Panc1 (cell line): ENCODE data around the gene THAP11. TPM values are rescaled to one million over a fixed set of nuclear protein-coding genes. Genes with fewer than 3 reads are reported as not detected.

Source experiments
- ATAC-seq: fragments of 200-7000 bp; cut with Tn5 transposase; 2 replicates; pipeline ENCODE4 v1.9.1; 2020; ENCODE audit warnings: mild to moderate bottlenecking, moderate library complexity
- BruUV-seq: library from RNA; stranded (reverse); fragments of 400-500 nt; replicated peaks from 2 replicates; lab custom pipeline; 2021; lab: Mats Ljungman, UMichigan
- CTCF ChIA-PET: fragments of 300-600 bp; sonication (Branson Sonifier 250); formaldehyde crosslinking; loops from one replicate; lab custom pipeline; 2022; ENCODE audit warnings: antibody characterized with exemption; lab: Charles Lee
- POLR2A ChIA-PET: fragments of 300-600 bp; sonication (Branson Sonifier 250); formaldehyde crosslinking; loops from one replicate; lab custom pipeline; 2022; ENCODE audit warnings: antibody characterized with exemption; lab: Charles Lee
- DNase-seq: peaks from one replicate; pipeline ENCODE4 v3.0.0-alpha.2; 2010; ENCODE audit warnings: low read depth, low spot score
- H3K27ac ChIP-seq: 2 replicates; pipeline ENCODE4 v1.5.1; 2011; ENCODE audit warnings: mild to moderate bottlenecking, low read length, inconsistent platforms
- H3K27me3 ChIP-seq: fragments of 200-500 bp; sonication (Bioruptor generic); 2 replicates; pipeline ENCODE4 v1.6.0; 2014; ENCODE audit warnings: low read length, inconsistent platforms; ENCODE audit not compliant: control insufficient read depth, insufficient read depth
- H3K36me3 ChIP-seq: fragments of 200-500 bp; sonication (Bioruptor generic); 2 replicates; pipeline ENCODE4 v1.5.1; 2014; ENCODE audit warnings: inconsistent platforms, mild to moderate bottlenecking, low read length, moderate library complexity; ENCODE audit not compliant: control insufficient read depth, insufficient read depth
- H3K4me1 ChIP-seq: 2 replicates; pipeline ENCODE4 v1.5.1; 2011; ENCODE audit warnings: inconsistent platforms, mild to moderate bottlenecking, low read length, moderate library complexity; ENCODE audit not compliant: control insufficient read depth, insufficient read depth
- H3K4me3 ChIP-seq, 2 experiments: 2 replicates each; pipeline ENCODE4 v1.5.1; 2011 to 2012; ENCODE audit warnings: low read depth in 2 of 2, low read length in 2 of 2, mild to moderate bottlenecking in 2 of 2, inconsistent platforms in 1 of 2, moderate library complexity in 1 of 2
- H3K9me3 ChIP-seq: fragments of 200-500 bp; sonication (Bioruptor generic); 2 replicates; pipeline ENCODE4 v1.5.1; 2014; ENCODE audit warnings: low read depth, mild to moderate bottlenecking, inconsistent platforms, low read length, moderate library complexity; ENCODE audit not compliant: control insufficient read depth, insufficient read depth
- POLR2AphosphoS5 ChIP-seq: IDR thresholded peaks from 2 replicates; pipeline ENCODE4 v1.6.1; 2012; ENCODE audit warnings: mild to moderate bottlenecking, low read depth, low read length, moderate library complexity
- SIN3A ChIP-seq: IDR thresholded peaks from 2 replicates; pipeline ENCODE4 v1.6.1; 2012; ENCODE audit warnings: low read depth, mild to moderate bottlenecking, low read length, moderate library complexity, borderline replicate concordance; ENCODE audit not compliant: insufficient read depth
- TCF7L2 ChIP-seq: IDR thresholded peaks from 2 replicates; pipeline ENCODE4 v1.6.1; 2011; ENCODE audit warnings: mild to moderate bottlenecking, low read depth, low read length, inconsistent platforms
- in situ Hi-C: cut with HindIII; loops from 2 replicates; pipeline ENCODE4 v1.10.0; 2016; ENCODE audit warnings: low sequenced_read_pairs, low pct_unique_long_range_greater_than_20kb
- intact Hi-C: fragments of 100-400 bp; cut with micrococcal nuclease; formaldehyde crosslinking; loops from one replicate; pipeline ENCODE4 v1.10.0; 2022; ENCODE audit not compliant: unreplicated experiment
- total RNA-seq: library from RNA; stranded (reverse); gene quantifications from one replicate; pipeline ENCODE4 v1.2.1, GENCODE V29; 2021; ENCODE audit not compliant: unreplicated experiment
- TF ChIP-seq, protein P1 (sequence below), 2 experiments: IDR thresholded peaks; 2 replicates each; pipeline ENCODE4 v1.6.1; 2011 to 2012; ENCODE audit warnings: low read depth in 2 of 2, control low read depth in 1 of 2, low read length in 1 of 2, mild to moderate bottlenecking in 1 of 2, moderate library complexity in 1 of 2; ENCODE audit not compliant: insufficient read depth in 1 of 2
- TF ChIP-seq, protein P2 (sequence below): fragments of 450-650 bp; IDR thresholded peaks from 2 replicates; pipeline ENCODE4 v1.5.1; 2017; ENCODE audit warnings: mild to moderate bottlenecking

THAP11 gene
- total RNA-seq, 1 experiment from 2014 or later: 27.3 TPM

DNA sequence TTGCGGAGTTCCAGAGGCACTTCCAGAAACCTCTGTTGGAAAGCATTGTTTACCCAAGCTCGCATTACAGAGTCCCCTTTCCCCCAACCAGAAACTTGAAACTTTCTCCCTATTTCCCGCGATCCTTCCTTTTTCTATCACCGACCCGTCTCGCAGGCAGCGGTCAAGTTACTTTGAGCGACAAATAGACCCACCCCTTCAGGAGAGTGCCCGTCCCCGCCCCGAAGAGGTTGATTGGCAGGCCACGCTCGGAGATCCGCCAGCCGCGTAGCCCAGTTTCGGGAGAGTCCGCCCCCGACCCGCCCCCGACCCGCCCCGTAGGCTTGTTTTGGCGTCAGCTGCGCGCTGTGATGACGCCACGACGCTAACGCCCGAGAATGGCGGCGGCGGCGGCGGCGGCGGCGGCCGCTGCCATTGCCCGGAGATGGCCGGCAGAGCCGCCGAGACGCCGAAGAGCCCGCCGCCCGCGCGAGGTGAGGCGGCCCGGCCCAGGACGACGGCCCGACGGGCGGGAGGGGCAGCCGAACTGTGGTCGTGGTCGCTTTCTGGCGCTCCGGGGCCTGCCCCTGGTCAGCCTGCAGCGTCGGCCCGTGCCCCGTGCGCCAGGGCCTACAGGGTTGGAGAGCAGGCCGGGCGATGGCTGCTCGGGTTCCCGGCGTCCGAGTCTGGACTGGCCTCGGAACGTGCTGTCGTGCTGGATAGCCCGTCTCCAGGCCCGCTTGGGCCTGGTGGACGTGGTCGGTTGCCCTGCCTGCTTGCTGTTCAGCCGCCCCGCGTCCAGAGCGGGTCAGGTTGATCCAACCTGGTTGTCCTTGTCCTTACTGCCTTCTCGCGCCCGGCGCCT is 51.0 kb downstream of the THAP11 start, which contains the start of gene PSKH1:
TSS of gene PSKH1 (plus strand) at position 356 of the 844 bp plus-strand sequence. CDS start 15,496 bp downstream, outside the sequence.
- no TSS peak for BruUV-seq
- in situ Hi-C loops: no loop called here
- intact Hi-C loops: no loop called here
- peak within 1 kb of the TSS; percentile 80 to 83 for H3K4me3 ChIP-seq
- peak; percentile 46 for DNase-seq
- POLR2A ChIA-PET: no interaction called here
- no peaks in the 10 kb centered on the region; the same call in 1 of the 2 replicates for H3K36me3 ChIP-seq
- H3K4me1 ChIP-seq: no peaks in the 10 kb centered on the region
- ATAC-seq: peak; percentile 99
- TF ChIP-seq, protein P1, sequence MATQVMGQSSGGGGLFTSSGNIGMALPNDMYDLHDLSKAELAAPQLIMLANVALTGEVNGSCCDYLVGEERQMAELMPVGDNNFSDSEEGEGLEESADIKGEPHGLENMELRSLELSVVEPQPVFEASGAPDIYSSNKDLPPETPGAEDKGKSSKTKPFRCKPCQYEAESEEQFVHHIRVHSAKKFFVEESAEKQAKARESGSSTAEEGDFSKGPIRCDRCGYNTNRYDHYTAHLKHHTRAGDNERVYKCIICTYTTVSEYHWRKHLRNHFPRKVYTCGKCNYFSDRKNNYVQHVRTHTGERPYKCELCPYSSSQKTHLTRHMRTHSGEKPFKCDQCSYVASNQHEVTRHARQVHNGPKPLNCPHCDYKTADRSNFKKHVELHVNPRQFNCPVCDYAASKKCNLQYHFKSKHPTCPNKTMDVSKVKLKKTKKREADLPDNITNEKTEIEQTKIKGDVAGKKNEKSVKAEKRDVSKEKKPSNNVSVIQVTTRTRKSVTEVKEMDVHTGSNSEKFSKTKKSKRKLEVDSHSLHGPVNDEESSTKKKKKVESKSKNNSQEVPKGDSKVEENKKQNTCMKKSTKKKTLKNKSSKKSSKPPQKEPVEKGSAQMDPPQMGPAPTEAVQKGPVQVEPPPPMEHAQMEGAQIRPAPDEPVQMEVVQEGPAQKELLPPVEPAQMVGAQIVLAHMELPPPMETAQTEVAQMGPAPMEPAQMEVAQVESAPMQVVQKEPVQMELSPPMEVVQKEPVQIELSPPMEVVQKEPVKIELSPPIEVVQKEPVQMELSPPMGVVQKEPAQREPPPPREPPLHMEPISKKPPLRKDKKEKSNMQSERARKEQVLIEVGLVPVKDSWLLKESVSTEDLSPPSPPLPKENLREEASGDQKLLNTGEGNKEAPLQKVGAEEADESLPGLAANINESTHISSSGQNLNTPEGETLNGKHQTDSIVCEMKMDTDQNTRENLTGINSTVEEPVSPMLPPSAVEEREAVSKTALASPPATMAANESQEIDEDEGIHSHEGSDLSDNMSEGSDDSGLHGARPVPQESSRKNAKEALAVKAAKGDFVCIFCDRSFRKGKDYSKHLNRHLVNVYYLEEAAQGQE (IDR thresholded peaks at IDR 0.05; ENCODE audit: insufficient read depth in 1 of 2, low read depth in 2 of 2, low read length in 1 of 2): no peak
- TF ChIP-seq POLR2AphosphoS5 (no peak; the same call in 1 of the 2 replicates), SIN3A (no peak), TCF7L2 (no peak)
- TF ChIP-seq, protein P2, sequence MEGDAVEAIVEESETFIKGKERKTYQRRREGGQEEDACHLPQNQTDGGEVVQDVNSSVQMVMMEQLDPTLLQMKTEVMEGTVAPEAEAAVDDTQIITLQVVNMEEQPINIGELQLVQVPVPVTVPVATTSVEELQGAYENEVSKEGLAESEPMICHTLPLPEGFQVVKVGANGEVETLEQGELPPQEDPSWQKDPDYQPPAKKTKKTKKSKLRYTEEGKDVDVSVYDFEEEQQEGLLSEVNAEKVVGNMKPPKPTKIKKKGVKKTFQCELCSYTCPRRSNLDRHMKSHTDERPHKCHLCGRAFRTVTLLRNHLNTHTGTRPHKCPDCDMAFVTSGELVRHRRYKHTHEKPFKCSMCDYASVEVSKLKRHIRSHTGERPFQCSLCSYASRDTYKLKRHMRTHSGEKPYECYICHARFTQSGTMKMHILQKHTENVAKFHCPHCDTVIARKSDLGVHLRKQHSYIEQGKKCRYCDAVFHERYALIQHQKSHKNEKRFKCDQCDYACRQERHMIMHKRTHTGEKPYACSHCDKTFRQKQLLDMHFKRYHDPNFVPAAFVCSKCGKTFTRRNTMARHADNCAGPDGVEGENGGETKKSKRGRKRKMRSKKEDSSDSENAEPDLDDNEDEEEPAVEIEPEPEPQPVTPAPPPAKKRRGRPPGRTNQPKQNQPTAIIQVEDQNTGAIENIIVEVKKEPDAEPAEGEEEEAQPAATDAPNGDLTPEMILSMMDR: no peak
- peak within 1 kb of the TSS; percentile 86 for H3K27ac ChIP-seq
- CTCF ChIA-PET: interaction anchor here (0.6 kb wide), 1 partner anchor 16 kb away, joined by 6 read pairs; no protein-coding TSS in a partner anchor
- H3K9me3 ChIP-seq: no peaks in the 10 kb centered on the region
- no peaks in the 10 kb centered on the region for H3K27me3 ChIP-seq

Other genes starting within 250 kb of the THAP11 start
- 2.0 TPM for gene CARMIL2, start 197.2 kb upstream of the THAP11 start, total RNA-seq
- 34.9 TPM for gene ACD, start 182.1 kb upstream of the THAP11 start, total RNA-seq
- 10.8 TPM for gene PARD6A, start 181.4 kb upstream of the THAP11 start, total RNA-seq
- gene ENKD1, start 175.6 kb upstream of the THAP11 start, total RNA-seq: 14.6 TPM
- 0.80 TPM for gene C16orf86, start 175.5 kb upstream of the THAP11 start, total RNA-seq
- gene GFOD2, start 123.0 kb upstream of the THAP11 start, total RNA-seq: 15.1 TPM
- gene RANBP10, start 35.8 kb upstream of the THAP11 start, total RNA-seq: 13.4 TPM
- gene TSNAXIP1, start 35.4 kb upstream of the THAP11 start, total RNA-seq: 1.6 TPM
- 119 TPM for gene NUTF2, start 4.6 kb downstream of the THAP11 start, total RNA-seq
- 43.4 TPM for gene CENPT, start 5.4 kb downstream of the THAP11 start, total RNA-seq
- 85.3 TPM for gene EDC4, start 30.7 kb downstream of the THAP11 start, total RNA-seq
- 1.1 TPM for gene NRN1L, start 42.6 kb downstream of the THAP11 start, total RNA-seq
- 17.8 TPM for gene PSKH1, start 50.9 kb downstream of the THAP11 start, total RNA-seq
- 2.0 TPM for gene CTRL, start 89.5 kb downstream of the THAP11 start, total RNA-seq
- gene PSMB10, start 94.5 kb downstream of the THAP11 start, total RNA-seq: 47.7 TPM
- 14.0 TPM for gene LCAT, start 101.8 kb downstream of the THAP11 start, total RNA-seq
- 31.8 TPM for gene SLC12A4, start 126.3 kb downstream of the THAP11 start, total RNA-seq
- gene DPEP3, start 138.2 kb downstream of the THAP11 start, total RNA-seq: not detected
- not detected for gene DPEP2, start 157.2 kb downstream of the THAP11 start, total RNA-seq
- not detected for gene DPEP2NB, start 173.6 kb downstream of the THAP11 start, total RNA-seq
- 8.4 TPM for gene DDX28, start 180.9 kb downstream of the THAP11 start, total RNA-seq
- gene DUS2, start 181.0 kb downstream of the THAP11 start, total RNA-seq: 12.1 TPM
- 24.8 TPM for gene NFATC3, start 243.1 kb downstream of the THAP11 start, total RNA-seq